GM20000 (cell line): ENCODE results near the gene C17orf75.
A peak's percentile ranks its signal among the peaks of the same experiment; 100 is the strongest.

Source experiments
- DNase-seq: peaks from one replicate; pipeline ENCODE4 v3.0.0; 2012; ENCODE audit warnings: low spot score
- TF ChIP-seq, protein P1 (sequence below): IDR thresholded peaks from 2 replicates; pipeline ENCODE4 v1.5.1; 2012; ENCODE audit warnings: mild to moderate bottlenecking, control low read depth; ENCODE audit errors: extremely low read depth, missing control alignments

Gene C17orf75

DNA sequence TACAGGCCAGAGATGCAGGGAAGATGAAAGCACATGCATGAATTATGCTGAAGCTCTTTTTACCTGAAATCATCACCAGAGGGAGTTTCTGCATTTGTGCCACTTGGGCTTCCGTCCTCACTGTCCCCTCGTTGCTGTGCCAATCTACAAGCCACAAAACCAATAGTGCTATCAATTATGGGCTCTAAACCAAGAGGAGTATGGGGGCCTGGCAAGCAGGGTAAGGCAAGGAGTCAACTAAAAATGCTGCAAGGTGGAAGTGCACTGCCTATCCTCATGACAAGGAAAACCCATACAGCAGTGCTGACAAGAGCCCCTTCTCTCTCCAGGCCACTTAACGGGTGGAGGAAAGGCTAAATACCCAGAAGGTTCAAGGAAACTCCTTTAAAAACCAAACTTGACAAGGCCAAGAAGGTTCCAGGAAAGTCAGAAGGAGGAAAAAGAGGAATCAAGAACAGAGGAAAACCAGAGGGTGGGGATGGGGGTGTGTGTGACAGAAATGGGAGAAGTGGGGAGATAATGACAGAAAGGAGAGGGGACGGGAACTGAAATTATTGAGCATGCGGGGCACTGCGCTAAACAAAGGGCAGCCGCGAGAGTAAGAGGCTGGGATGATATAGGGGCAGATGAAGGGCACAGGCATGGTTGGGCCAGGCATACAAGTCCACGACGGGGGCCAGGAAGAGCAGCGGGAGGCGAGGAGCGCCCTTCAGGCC is 674 bp downstream of the C17orf75 start:
- peak; percentile 61 for DNase-seq
- TF ChIP-seq, protein P1, sequence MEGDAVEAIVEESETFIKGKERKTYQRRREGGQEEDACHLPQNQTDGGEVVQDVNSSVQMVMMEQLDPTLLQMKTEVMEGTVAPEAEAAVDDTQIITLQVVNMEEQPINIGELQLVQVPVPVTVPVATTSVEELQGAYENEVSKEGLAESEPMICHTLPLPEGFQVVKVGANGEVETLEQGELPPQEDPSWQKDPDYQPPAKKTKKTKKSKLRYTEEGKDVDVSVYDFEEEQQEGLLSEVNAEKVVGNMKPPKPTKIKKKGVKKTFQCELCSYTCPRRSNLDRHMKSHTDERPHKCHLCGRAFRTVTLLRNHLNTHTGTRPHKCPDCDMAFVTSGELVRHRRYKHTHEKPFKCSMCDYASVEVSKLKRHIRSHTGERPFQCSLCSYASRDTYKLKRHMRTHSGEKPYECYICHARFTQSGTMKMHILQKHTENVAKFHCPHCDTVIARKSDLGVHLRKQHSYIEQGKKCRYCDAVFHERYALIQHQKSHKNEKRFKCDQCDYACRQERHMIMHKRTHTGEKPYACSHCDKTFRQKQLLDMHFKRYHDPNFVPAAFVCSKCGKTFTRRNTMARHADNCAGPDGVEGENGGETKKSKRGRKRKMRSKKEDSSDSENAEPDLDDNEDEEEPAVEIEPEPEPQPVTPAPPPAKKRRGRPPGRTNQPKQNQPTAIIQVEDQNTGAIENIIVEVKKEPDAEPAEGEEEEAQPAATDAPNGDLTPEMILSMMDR: no peak

DNA sequence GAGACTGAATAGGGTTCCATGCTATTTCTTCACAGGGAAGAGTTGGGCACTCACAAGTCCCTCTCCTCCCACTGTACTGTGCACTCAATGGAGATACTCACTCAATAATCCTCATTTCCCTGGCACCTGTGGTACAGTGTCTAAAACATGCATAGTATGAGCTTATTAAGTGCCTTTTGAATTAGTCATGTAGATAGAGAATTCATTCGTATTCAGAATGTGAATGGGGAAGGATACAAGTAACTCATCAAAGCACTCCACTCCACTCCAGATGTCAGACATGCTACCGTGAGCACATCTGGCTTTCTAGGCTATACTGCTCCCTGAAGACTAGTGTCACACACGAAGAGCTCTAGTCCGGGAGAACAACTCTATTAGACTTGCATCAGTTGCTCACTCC is 6.3 kb downstream of the C17orf75 start:
- no peak for DNase-seq
- TF ChIP-seq, protein P1: no peak

DNA sequence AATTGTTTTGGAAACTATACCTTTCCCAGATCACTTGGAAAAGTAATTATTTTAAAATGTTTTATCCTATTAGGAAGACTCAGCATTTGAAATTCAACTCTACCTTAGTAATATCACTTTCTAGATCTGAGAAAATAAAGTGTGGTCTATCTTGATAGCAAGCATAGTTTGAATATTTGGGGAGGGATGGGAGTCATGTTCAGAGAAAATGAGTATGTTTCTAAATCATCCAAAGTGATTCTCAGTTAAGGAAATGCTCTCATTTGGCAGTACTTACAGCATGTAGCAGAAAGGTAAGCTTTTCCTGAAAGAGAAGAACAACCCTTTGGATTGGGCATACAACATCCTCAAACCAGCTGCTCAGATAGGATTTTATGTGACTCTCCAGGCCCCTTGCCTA is 6.9 kb downstream of the C17orf75 start:
- DNase-seq: no peak
- TF ChIP-seq, protein P1: no peak

DNA sequence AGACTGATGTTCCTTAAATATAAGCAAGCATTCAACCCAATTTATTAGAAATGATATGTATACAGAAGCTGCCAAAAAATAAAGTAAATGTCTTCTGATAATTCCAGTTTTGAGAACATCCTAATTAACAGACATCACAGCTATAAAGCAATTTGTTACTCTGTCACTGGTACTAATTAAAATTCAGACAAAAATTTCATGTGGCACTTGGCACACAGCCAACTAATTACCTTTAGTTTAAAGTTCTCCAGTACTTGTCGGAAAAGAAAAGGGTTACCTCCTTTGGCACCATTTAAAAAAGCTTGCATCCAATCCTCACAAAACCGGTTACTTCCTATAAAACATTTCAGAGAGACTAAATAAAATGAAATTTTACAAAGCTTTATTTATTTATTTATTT is 8.8 kb downstream of the C17orf75 start:
- DNase-seq: no peak
- TF ChIP-seq, protein P1: no peak

DNA sequence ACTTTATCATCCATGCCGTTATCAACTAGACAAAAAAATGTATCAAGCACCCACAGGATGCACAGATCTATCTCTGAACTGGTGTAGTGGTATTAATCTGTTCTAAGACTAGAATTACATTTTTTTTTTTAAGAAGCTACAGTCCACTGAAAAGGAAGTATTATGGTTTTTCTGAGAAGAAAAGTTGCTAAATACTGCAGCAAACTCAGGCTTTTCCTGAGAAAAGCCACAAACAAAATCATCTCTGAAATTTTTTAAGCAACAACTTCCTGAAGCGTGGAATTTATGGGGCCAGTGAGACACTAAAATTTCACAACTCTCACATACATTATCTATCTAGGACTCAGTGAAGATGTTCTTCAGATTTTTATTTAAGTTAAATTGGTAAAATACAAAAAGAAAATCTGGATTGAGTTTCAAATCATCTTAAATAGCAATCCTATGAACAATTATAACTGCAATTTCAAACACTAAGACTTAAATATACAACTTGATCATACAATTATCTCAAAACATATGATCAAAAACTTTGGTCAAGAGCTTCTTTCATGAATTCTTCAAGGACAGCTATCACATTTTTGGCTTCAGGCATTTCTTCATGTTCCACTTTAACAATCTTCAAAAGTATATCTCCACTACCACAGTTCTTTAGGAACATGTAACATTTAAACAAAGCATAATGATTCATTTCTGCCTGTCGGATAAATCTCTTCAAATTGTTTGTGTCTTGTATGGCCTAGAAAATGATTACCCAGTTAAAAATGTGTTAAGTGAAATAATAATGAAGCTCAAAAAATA is 10.5 kb downstream of the C17orf75 start:
- TF ChIP-seq, protein P1: no peak
- DNase-seq: no peak

DNA sequence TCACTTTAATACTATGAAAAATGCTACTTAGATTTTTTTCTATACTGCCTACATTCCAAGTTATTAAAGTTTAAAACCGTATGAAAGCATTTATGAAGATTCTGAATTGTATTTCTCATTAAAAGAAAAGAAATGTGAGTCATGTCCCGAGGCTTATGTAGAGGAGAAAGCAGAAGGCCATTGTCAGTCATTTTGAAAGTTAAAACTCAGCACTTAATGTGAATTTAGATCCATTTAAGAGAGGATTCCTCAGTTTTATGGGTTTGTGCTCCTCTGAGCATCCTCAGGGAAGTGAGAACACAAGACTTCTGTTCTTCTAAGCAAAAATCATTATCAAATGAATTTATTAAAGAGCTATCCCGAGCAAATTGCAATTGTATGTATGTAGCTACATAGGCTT is 11.8 kb downstream of the C17orf75 start:
- DNase-seq: no peak
- TF ChIP-seq, protein P1: no peak

DNA sequence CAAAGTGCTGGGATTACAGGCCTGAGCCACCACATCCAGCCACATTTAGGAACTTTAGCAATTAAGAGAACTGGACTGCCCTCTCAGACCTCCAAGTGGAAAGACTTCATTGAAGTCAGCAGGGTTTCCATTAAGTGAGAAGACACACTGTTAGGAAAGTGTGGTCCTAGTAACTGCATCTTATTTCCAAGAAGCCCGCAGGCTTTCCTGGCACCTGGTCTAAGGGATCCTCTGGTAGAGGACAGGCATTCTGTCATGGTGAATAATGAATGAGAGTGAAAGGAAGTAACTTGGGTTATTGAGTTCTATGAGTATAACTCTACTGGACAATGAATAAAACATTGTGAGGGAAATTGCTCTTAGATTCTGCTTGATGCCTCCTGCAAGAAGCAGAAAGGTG is 14.1 kb downstream of the C17orf75 start:
- DNase-seq: no peak
- TF ChIP-seq, protein P1: no peak
